Erythroblast (primary cell): ENCODE results near the gene ASB6.
"Not testable (repeated sequence)": the region's sequence is repeated elsewhere in the genome, so short reads cannot be mapped to it uniquely, and the experiment has no call there.

Experiments used
- DNase-seq, 2 experiments: peaks; one replicate each; lab custom pipeline; 2025; lab: John Stamatoyannopoulos, UW
- GATA1 ChIP-seq: IDR thresholded peaks from 2 replicates; pipeline ENCODE4 v1.6.1; 2011; ENCODE audit warnings: low read depth, mild to moderate bottlenecking, control low read depth, low read length, moderate library complexity
- POLR2A ChIP-seq: IDR thresholded peaks from 2 replicates; pipeline ENCODE4 v1.6.1; 2011; ENCODE audit warnings: mild to moderate bottlenecking, low read length

The ASB6 gene

DNA sequence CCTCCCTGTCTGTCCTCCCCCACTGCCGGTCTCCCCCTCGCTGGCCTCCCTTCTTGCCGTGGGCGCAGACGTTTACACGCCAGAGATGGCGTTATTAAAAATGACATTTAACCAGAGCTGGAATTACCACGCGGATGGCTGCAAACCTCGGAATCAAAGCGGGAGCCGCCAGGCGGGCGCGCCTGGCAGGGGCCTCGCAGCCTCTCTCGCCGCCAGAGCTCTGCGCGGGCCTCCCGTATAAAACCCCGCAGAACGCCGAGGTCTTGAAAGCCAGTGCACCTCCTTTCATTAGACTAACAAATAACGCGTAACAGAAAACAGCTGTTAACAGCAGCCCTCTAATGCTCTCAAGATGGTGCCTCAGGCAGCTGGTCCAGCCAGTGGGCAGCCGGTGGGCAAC lies 33.7 kb upstream of the ASB6 start:
- DNase-seq, result no peak
- no peak for TF ChIP-seq POLR2A
- no peak for TF ChIP-seq GATA1

DNA sequence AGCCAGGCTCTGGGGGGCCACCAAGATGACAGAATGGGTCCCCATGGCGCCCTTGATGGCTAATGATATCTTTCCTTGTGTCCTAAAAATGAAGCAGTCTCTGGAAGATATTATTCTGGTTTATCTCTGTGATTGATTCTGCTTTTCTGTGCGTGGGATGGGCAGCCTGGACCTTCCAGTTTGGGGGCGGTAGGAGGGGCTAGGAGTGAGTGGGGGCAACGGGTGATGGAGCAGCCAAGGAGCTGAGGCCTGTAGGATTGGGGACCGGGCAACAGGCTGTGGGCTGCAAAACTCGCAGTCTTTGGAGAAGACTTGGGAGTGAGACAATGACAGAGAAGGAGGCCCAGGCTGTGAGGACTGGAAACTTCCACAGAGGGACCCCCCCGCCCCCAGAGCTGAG lies 32.3 kb upstream of the ASB6 start:
- no peak for DNase-seq
- TF ChIP-seq POLR2A (no peak), GATA1 (no peak)

DNA sequence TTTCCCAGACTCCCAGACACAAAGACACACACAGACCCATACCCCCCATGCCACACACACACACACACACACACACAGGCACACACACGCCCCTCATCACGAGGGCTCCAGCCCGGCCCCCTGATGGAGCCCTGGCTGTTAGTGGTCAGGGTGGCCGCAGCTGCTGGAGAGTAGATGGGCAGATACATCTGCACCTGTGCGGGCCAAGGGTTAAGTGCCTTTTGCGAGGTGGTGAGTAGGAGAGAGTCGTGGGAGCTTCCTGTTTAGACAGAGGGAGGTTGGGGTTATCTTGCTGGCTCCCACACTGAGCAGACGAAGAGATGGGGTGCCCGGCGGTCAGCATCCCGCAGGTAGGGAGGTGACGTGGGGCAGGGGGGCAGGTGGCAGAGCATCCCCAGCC lies 31.7 kb upstream of the ASB6 start:
- no peak for DNase-seq
- TF ChIP-seq GATA1 (no peak), POLR2A (no peak)

DNA sequence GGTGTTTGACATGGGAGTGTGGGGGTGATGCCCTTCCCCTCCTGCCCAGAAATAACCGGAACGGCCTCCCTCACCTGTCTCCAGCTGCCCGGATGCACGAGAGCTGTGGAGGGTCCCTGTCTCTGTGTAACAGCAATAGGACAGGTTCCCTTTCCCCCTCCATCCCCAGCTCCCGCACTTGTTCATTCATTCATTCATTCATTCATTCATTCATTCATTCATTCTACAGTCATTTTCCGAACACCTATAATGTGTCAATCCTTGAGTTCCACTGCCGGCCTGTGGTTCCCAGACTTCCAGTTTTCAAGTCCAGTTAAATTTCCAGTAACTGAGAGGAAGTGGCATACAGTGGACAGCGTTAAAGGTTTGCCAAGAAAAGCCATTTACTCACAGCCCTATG lies 30.8 kb upstream of the ASB6 start:
- TF ChIP-seq POLR2A, result no peak
- no peak for DNase-seq

DNA sequence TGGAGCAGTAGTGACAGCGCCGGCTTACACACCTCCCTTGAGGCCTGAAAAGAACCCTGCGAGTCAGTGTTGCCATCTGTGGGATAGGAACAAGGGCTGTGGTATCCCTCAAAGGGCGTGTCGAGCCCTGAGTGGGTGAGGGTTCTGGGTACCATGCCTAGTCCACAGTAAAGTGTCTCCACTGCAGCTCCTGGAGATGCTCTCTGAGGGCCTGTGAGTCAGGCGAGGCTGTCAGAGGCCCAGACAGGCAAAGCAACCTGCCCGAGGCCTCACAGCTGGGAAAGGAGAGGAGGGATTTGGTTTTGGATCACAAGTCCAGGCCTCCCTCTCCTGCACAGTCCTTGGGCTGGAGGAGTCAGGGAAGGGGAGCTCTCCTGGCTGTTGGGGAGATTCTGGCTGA lies 29.6 kb upstream of the ASB6 start:
- TF ChIP-seq POLR2A (no peak), GATA1 (no peak)
- DNase-seq, result no peak

DNA sequence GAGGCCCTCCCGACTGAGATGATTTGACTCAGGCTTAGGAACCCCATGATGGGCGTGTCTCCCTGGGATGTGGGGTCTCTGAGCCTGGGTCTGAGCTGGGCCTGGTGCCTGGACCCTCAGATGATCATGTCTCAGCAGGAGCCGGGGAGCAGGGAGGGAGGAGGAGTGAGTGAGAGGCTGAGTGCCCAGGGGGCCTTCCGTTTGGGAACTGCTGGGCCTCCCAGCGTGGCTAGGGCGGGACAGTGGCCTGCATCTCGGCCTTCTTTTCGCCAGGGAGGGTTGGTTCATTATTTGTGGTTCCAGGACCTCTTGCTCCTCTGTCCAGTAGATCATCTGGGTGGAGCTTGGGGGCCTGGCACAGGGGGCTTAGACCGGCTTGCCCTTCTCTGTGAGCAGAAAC lies 29.1 kb upstream of the ASB6 start:
- DNase-seq, result no peak
- TF ChIP-seq POLR2A (no peak), GATA1 (no peak)

DNA sequence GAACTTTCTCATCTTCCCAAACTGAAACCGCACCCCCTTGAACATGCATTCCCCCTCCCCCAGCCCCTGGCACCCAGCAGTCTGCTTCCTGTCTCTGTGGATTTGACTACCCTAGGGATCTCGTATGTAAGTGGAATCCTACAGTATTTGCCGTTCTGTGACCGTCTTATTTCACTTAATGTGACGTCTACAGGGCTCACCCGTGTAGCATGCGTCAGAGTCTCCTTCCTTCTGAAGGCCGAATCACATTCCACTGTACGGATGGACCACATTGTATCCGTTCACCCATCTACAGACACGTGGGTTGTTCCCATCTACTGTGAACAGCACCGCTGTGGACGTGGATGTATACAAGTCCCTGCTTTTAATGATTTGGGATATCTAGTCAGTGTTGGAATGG lies 28.0 kb upstream of the ASB6 start:
- TF ChIP-seq GATA1 (no peak), POLR2A (no peak)
- no peak for DNase-seq

DNA sequence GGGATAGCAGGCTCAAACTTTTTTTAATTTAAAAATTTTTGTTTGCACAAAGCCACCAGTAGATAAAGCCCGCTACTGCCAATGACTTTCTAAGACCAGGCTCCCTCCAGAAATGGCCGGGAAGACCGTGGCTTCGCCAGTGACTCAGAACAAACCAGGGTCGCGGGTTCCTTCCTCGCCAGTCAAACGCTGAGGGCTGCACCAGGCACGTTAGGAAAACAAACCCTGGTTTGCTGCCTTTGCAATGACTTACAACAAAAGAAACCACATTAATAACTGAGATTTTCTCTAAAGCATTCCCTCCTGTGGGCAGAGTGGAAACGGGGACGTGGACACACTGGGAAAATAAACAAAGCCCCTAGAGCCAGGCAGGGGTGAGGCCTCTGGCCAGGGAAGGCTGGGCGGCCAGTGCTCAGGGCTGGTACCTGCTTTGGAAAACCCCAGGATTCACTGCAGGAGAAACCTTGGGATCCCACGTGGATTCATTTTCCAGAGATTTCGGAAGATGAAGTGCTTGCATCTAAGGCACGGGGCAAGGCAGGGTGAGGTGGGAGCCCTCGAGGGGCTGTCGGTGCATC lies 27.3 kb upstream of the ASB6 start:
- no peak for DNase-seq
- TF ChIP-seq GATA1 (no peak), POLR2A (no peak)

DNA sequence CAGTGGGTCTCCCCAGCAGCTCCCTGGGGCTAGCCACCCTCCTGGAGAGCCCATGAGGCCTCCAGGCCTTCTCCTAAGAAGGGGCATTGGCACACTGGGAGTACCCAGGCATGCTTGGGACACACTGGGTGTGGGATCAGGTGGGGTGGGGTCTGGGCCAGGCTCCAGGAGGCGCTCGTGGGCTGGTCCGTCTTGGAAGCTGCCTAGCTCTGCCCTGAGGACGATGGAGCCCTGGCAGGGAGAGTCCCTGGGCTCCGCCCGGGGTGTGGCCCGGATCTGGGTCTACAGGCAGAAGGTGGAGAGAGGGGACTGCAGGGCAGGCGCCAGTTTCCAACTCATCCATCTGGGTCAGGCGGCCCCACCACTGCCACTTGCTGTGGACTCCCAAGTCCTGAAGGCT lies 25.9 kb upstream of the ASB6 start:
- TF ChIP-seq POLR2A, result no peak
- no peak for TF ChIP-seq GATA1
- DNase-seq, result no peak

DNA sequence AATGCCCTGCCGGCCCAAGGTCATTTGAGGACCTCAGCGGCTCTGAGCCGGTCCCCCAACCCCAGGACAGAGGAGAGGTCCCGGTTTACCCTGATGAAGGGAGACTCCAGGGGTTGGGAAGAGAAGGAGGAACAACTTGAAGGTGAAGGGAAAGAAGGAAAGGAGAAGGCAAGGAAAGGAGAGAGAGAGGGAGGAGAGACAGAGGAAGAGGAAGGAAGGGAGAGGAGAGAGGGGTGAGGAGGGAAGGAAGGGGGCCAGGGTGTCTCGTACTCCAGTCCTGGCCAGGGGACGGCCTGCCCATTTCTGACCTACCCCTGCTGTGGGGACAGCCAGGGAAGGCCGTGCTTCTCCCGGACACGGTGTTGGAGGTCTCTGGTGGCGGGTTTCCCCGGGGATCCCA lies 25.4 kb upstream of the ASB6 start:
- TF ChIP-seq POLR2A (no peak), GATA1 (no peak)
- DNase-seq, result no peak

DNA sequence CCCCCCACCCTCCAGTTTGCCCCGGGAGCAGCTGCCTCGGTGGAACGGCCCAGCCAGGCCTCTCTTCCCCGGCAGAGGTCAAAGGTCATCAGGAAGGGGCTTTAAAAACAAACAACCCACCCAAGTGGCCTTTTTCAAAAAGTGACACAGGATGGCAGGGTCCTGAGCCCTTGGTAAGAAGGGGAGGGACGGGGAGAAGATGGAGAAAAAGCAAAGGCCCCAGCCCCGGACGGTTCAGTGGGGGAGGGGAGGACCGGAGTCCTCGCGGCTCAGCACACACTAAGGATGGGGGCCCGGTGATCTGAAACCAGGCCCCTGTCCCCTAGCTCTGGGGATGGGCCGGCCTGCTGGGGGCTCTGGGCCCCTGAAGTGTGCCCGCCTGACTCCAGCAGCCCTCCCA lies 24.6 kb upstream of the ASB6 start:
- TF ChIP-seq POLR2A (no peak), GATA1 (no peak)
- no peak for DNase-seq

DNA sequence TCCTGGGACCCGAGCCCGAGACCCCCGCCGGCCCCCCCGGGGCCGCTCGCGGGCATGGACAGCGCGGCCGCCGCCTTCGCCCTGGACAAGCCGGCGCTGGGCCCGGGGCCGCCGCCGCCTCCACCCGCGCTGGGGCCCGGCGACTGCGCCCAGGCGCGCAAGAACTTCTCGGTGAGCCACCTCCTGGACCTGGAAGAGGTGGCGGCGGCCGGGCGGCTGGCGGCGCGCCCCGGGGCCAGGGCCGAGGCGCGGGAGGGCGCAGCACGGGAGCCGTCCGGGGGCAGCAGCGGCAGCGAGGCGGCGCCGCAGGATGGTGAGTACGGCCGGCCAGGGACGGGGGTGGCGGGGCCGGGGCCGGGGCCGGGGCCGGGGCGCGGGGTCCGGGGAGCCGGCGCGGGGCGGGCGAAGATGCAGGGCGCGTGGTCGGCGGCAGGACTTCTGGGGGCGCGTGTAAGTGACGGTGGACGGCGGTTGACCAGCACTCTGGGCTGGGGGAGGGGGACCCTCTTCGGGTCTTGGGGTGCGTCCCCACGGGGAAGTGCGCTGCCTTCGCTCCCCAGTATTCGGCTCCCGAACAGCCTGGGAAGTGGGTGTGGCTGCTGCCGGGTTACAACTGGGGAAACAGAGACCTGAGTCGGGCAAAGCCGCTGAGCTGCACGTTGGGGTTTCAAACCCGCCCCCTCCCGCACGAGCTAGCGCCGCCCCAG lies 24.0 kb upstream of the ASB6 start:
- TF ChIP-seq POLR2A (no peak), GATA1 (no peak)
- DNase-seq, result no peak

DNA sequence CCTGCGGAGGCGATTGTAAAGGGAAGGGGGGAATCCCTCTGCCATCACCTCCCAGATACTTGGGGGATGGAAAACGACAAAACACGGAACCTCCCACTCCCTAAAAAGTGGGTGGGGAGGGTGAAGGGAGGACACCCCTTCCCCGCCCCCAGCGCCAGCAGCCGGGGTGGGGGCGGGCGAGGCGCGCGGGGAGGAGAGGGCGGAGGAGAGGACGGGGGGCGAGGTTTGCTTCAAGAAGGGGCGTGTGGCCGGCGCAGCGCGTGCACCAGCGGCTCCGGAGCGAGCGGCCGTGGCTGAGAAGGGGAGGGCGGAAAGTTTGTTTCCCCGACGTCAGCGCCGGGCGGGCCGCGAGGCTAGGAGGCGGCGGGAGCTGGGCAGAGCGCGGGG lies 23.4 kb upstream of the ASB6 start, which contains the start of gene PRRX2:
Gene PRRX2 (plus strand): TSS at position 259 of the 387 bp plus-strand sequence. CDS start 221 bp downstream, outside the sequence.
- peak; percentile 11 to 23 for DNase-seq
- TF ChIP-seq GATA1 (no peak), POLR2A (no peak)

DNA sequence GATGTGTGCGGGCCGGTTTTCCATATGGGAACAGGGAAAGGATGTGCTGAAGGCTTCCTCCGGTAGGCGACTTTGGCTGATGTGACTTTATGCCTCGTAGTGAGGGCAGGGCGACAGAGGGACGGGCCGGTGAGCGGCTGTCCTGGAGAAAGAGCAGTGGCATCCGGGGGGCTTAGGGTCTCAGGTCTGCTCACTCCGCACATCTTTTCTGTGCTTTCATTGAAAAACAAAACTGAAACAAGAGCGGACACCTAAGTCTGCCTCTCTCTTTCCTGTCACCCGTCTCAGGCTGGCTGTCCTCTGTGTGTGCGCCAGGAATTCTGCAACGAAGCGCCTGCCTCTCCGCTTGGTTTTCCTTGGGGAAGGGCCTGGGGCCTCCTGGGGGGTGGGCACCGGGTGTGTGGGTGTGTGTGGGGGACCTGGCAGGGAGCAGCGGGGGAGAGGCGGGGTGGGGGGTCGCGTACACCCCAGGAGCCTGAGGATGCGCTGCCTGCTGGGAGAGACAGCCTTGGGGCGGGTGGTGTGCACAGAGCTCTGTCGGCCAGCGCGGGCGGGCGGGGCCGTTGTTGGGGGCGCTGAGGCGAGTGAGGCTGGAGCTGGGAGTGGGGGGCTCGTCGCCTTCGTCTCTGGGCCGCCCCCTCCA lies 22.9 kb upstream of the ASB6 start:
- DNase-seq, result no peak
- TF ChIP-seq GATA1, result no peak
- no peak for TF ChIP-seq POLR2A

DNA sequence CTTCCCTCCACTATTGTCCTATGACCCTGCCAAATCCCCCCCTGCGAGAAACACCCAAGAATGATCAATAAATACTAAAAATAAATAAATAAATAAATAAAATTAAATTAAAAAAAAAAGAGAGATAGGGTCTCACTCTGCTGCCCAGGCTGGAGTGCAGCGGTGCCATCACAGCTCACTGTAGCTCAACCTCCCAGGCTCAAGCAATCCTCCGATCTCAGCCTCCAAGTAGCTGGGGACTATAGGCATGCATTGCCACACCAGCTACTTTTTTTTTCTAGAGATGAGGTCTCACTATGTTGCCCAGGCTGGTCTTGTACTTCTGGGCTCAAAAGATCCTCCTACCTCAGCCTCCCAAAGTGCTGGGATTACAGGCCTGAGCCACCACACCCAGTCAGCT lies 20.3 kb upstream of the ASB6 start:
- not testable (repeated sequence) for DNase-seq

DNA sequence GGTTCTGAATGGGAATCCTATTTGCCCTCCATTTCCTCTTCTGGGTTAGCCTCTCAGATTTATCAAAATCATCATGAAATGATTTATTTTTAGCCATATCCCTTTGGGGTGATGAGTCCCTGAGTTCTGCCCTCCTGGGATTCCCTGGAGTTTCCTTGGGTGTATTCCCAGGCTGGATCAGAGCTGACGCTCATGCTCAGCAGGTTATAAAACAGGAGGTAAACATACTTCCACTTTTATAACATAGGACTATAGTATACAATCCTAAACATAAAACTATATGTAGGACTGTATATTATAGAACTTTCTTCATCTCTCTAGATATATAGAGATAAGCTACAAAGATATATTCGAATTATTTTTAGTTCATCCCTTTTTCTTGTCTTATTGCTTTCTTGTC lies 19.1 kb upstream of the ASB6 start:
- DNase-seq, result no peak
- TF ChIP-seq POLR2A (no peak), GATA1 (no peak)
